Measurements from ENCODE around the gene RAD51B. TPM values are rescaled to one million over a fixed set of nuclear protein-coding genes. Genes with fewer than 3 reads are reported as not detected.

Gene RAD51B
- total RNA-seq, 1 experiment from 2014 or later, result 10.8 TPM

- H4K20me1 ChIP-seq (ENCODE audit: low read length), result no peaks in the 10 kb centered on the region
- ChIA-PET CTCF (no interaction called here), POLR2A (ENCODE audit: unreplicated experiment) (no interaction called here)
- no peak for ATAC-seq
- H3K4me2 ChIP-seq (ENCODE audit: low read length), result no peak overlapping the region
- no peaks in the 10 kb centered on the region for H3K36me3 ChIP-seq (ENCODE audit: low read depth, low read length)
- H3K4me1 ChIP-seq (ENCODE audit: insufficient read depth, low read length), result no peaks in the 10 kb centered on the region
- no peaks in the 10 kb centered on the region for H3K27me3 ChIP-seq (ENCODE audit: low read length)
- no peak overlapping the region for H2AFZ ChIP-seq (ENCODE audit: low read length)
- TF ChIP-seq EZH2phosphoT487 (IDR thresholded peaks at IDR 0.05; ENCODE audit: borderline replicate concordance, low read length) (no peak), CTCF (conservative IDR thresholded peaks at IDR 0.05; ENCODE audit: low read depth, low read length) (no peak), EZH2 (IDR thresholded peaks at IDR 0.05; ENCODE audit: low read length, unreplicated experiment) (no peak)
- no peak overlapping the region for H3K4me3 ChIP-seq (ENCODE audit: low read length)
- H3K9me2 ChIP-seq (replicated peaks; ENCODE audit: low read length), result no peaks in the 10 kb centered on the region
- no peak overlapping the region for H3K27ac ChIP-seq (ENCODE audit: low read length)
- H3K79me2 ChIP-seq (ENCODE audit: low read length), result no peaks in the 10 kb centered on the region
- H3K9me3 ChIP-seq (ENCODE audit: low read length), result no peaks in the 10 kb centered on the region
- no peak overlapping the region for H3K9ac ChIP-seq (ENCODE audit: low read length)
- no peak for DNase-seq
- no peaks in the 10 kb centered on the region for H3F3A ChIP-seq (ENCODE audit: low read length, unreplicated experiment)
- BruUV-seq (replicated peaks), result no TSS peak
- intact Hi-C loops (cut with micrococcal nuclease), result no loop called here
These were observed 578.8 kb downstream of the RAD51B start for GRCh38 chr14:68398370-68398769.

GRCh38 chr14:68399971-68400370 is 580.4 kb downstream of the RAD51B start:
- intact Hi-C loops (cut with micrococcal nuclease), result no loop called here
- TF ChIP-seq EZH2phosphoT487 (IDR thresholded peaks at IDR 0.05; ENCODE audit: borderline replicate concordance, low read length), result no peak
- TF ChIP-seq EZH2 (IDR thresholded peaks at IDR 0.05; ENCODE audit: low read length, unreplicated experiment), result no peak
- TF ChIP-seq CTCF (conservative IDR thresholded peaks at IDR 0.05; ENCODE audit: low read depth, low read length), result no peak
- no peak for DNase-seq
- BruUV-seq (replicated peaks), result no TSS peak
- H3K4me3 ChIP-seq (ENCODE audit: low read length), result no peak overlapping the region
- H3K27me3 ChIP-seq (ENCODE audit: low read length), result no peaks in the 10 kb centered on the region
- no peak overlapping the region for H3K9ac ChIP-seq (ENCODE audit: low read length)
- no peaks in the 10 kb centered on the region for H3K79me2 ChIP-seq (ENCODE audit: low read length)
- ATAC-seq, result no peak
- H3K36me3 ChIP-seq (ENCODE audit: low read depth, low read length), result no peaks in the 10 kb centered on the region
- no peak overlapping the region for H3K27ac ChIP-seq (ENCODE audit: low read length)
- H3K9me2 ChIP-seq (replicated peaks; ENCODE audit: low read length), result no peaks in the 10 kb centered on the region
- H3K4me2 ChIP-seq (ENCODE audit: low read length), result no peak overlapping the region
- ChIA-PET POLR2A (ENCODE audit: unreplicated experiment) (no interaction called here), CTCF (no interaction called here)
- H3K4me1 ChIP-seq (ENCODE audit: insufficient read depth, low read length), result no peaks in the 10 kb centered on the region; the same call in 1 of the 2 replicates
- H3K9me3 ChIP-seq (ENCODE audit: low read length), result no peaks in the 10 kb centered on the region
- no peak overlapping the region for H2AFZ ChIP-seq (ENCODE audit: low read length)
- H4K20me1 ChIP-seq (ENCODE audit: low read length), result no peaks in the 10 kb centered on the region
- no peaks in the 10 kb centered on the region for H3F3A ChIP-seq (ENCODE audit: low read length, unreplicated experiment)

- no peaks in the 10 kb centered on the region for H3K9me2 ChIP-seq (replicated peaks; ENCODE audit: low read length)
- CTCF ChIA-PET, result no interaction called here
These were observed 581.7 kb downstream of the RAD51B start for GRCh38 chr14:68401317-68401716.

More at GRCh38 chr14:68401317-68401716, 581.7 kb downstream of the RAD51B start:
- Histone ChIP-seq H3K27me3 (ENCODE audit: low read length) (no peaks in the 10 kb centered on the region), H4K20me1 (ENCODE audit: low read length) (no peaks in the 10 kb centered on the region), H3K9ac (ENCODE audit: low read length) (no peak overlapping the region), H3K27ac (ENCODE audit: low read length) (no peak overlapping the region), H2AFZ (ENCODE audit: low read length) (no peak overlapping the region), H3K36me3 (ENCODE audit: low read depth, low read length) (no peaks in the 10 kb centered on the region), H3K4me3 (ENCODE audit: low read length) (no peak overlapping the region), H3K9me3 (ENCODE audit: low read length) (no peaks in the 10 kb centered on the region), H3K79me2 (ENCODE audit: low read length) (no peaks in the 10 kb centered on the region), H3K4me1 (ENCODE audit: insufficient read depth, low read length) (peaks cover 10% of the 10 kb centered on the region; the same call in 1 of the 2 replicates), H3F3A (ENCODE audit: low read length, unreplicated experiment) (no peaks in the 10 kb centered on the region), H3K4me2 (ENCODE audit: low read length) (no peak overlapping the region)
- intact Hi-C loops (cut with micrococcal nuclease), result no loop called here
- POLR2A ChIA-PET (ENCODE audit: unreplicated experiment), result no interaction called here
- TF ChIP-seq CTCF (conservative IDR thresholded peaks at IDR 0.05; ENCODE audit: low read depth, low read length), result no peak
- TF ChIP-seq EZH2phosphoT487 (IDR thresholded peaks at IDR 0.05; ENCODE audit: borderline replicate concordance, low read length), result no peak
- TF ChIP-seq EZH2 (IDR thresholded peaks at IDR 0.05; ENCODE audit: low read length, unreplicated experiment), result no peak
- no peak for ATAC-seq
- no peak for DNase-seq
- BruUV-seq (replicated peaks), result no TSS peak

Measured in PC-3 (cell line).